ENCODE data around the gene FBXO36. TPM values are rescaled to one million over a fixed set of nuclear protein-coding genes. Genes with fewer than 3 reads are reported as not detected.

FBXO36 gene
- total and polyA plus RNA-seq, 2 of the 4 experiments (the other 2 are of a cell fraction): 1.3 to 2.2 TPM

Small RNA genes within 50 kb of the gene (microRNA-seq; reads per million reads assigned to microRNA genes)
- not detected for gene RNU6-1027P (ENCODE audit: insufficient read depth, insufficient read length)
- gene RNU6-613P (ENCODE audit: insufficient read depth, insufficient read length): not detected
- not detected for gene RNU6-964P (ENCODE audit: insufficient read depth, insufficient read length)
- gene RNY4P19 (ENCODE audit: insufficient read depth, insufficient read length): not detected

Small RNA genes within 50 kb of the gene (small RNA-seq; reads per million reads assigned to genes)
- gene RNU6-1027P: 0 to 1.8 (median 0) reads per million in 5 experiments
- 0 to 5.4 (median 0) reads per million in 5 experiments for gene RNU6-613P
- gene RNU6-964P: 0 reads per million in 5 experiments
- gene RNY4P19: 0 to 12.7 (median 0) reads per million in 5 experiments

Other genes with a start within 250 kb of the FBXO36 start
- under 0.01 TPM in 2 replicates for gene DNER, start 207.9 kb upstream of the FBXO36 start, total RNA-seq (2012; rRNA removed)
- gene DNER, start 207.9 kb upstream of the FBXO36 start, polyA plus RNA-seq (2012; rRNA removed): 0.14 and 0.20 TPM in 2 replicates
- 209 and 315 TPM in 2 replicates for gene TRIP12, start 494 bp upstream of the FBXO36 start, total RNA-seq (2012; rRNA removed)
- gene TRIP12, start 494 bp upstream of the FBXO36 start, polyA plus RNA-seq (2012; rRNA removed): 42.1 and 51.6 TPM in 2 replicates
- gene SLC16A14, start 146.4 kb downstream of the FBXO36 start, total RNA-seq (2012; rRNA removed): 0.56 and 0.90 TPM in 2 replicates
- 0.49 and 0.79 TPM in 2 replicates for gene SLC16A14, start 146.4 kb downstream of the FBXO36 start, polyA plus RNA-seq (2012; rRNA removed)

Data from IMR-90 (cell line).